Stimulated activated CD4-positive, alpha-beta T cell treated with anti-CD3 and anti-CD28 coated beads, Interleukin-12 subunit alpha, Interleukin-12 subunit beta, amount 100 ng/mL, for 4 hours (primary cell): ENCODE results near the gene SPARC.
"Not testable (repeated sequence)": the region's sequence is repeated elsewhere in the genome, so short reads cannot be mapped to it uniquely, and the experiment has no call there.

Source experiments
- DNase-seq: peaks from one replicate; pipeline ENCODE4 v3.0.0-alpha.2; 2020

Gene SPARC

GRCh38 chr5:151686674-151687407 is at the start of gene SPARC:
SPARC (minus strand) TSS chr5:151686915; CDS start chr5:151676188, 10,727 bp downstream.
- DNase-seq, result no peak

DNA sequence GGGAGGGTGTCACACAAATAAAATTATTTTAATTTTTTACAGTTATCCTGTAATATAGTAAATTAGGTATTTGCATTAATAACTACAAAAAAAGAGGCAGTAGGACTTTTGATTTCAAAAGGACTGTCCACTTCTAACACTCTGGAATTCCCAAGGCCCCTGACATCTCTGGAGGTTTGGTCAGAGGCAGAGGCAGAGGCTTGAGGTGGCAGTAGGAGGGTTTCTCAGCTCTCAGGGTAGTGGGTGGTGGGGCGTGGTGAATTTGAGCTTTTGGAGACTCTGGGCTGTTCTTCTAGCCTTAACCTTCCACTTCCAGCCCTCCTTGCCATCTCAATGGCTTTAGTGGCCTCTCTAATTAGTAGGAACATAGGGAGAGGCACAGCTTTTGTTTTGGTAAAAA is 48.9 kb upstream of the SPARC start:
- no peak for DNase-seq

- no peak for DNase-seq
Observed at GRCh38 chr5:151734064-151734408, 47.3 kb upstream of the SPARC start.

GRCh38 chr5:151733358-151734063 is 46.8 kb upstream of the SPARC start:
- DNase-seq, result no peak

- no peak for DNase-seq
Observed at GRCh38 chr5:151730381-151730780, 43.7 kb upstream of the SPARC start.

DNA sequence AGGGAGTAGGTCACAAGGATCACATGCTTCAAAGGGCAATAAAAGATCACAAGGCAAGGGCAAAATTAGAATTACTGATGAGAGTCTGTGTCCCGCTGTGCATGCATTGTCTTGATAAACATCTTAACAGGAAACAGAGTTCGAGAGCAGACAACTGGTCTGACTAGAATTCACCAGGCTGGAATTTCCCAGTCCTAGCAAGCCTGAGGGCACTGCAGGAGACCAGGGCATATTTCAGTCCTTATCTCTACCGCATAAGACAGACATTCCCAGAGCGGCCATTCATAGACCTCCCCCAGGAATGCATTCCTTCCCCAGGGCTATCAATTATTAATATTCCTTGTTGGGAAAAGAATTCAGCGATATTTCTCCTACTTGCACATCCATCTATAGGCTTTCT is 42.9 kb upstream of the SPARC start:
- not testable (repeated sequence) for DNase-seq

GRCh38 chr5:151724360-151724759 is 37.6 kb upstream of the SPARC start:
- DNase-seq, result no peak

DNA sequence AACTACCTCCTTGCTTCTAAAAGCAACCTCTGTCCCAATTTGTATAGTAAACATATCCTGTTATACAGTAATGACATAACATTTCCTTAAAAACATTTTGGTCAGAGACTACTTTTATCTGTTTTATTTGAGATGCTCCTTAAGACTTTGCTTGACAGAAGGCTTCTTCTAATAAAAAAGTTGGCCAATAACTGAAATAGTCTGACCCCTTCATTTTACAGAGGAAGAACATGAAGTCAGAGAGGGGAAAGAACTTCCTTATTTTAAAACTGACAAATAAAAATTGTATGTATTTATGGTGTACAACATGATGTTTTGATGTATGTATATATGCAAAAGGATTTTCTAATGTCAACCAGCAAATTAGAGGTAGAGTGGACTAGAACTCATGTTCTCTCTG is 35.8 kb upstream of the SPARC start:
- no peak for DNase-seq

DNA sequence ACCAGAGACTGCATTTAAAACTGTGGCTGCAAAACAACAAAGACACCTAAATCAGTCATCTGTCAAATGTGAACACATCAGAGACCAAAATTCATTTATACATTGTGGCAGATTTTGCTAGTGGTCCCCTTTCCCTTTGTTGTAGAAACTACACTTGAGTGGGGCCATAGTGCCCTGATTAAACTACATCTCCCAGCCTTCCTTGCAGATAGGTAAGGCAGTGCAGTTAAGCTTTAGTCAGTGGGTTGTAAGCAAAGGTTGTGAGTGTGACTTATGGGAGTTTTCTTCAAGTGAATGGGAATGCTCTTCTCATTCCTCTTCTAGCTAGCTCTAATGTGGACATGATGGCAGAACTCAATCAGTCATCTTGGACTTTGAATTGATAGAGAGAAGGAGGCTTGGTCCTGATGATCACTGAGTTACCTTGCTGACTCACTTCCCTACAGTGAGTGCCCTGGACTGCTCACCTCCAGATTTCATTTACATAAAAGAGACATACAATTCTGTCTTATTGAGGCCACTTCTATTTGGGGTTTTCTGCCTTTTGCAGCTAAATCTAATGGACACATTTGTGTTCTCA is 35.2 kb upstream of the SPARC start:
- no peak for DNase-seq

- DNase-seq, result no peak
Observed at GRCh38 chr5:151721087-151721646, 34.5 kb upstream of the SPARC start.

GRCh38 chr5:151720215-151720614 is 33.5 kb upstream of the SPARC start:
- no peak for DNase-seq

DNA sequence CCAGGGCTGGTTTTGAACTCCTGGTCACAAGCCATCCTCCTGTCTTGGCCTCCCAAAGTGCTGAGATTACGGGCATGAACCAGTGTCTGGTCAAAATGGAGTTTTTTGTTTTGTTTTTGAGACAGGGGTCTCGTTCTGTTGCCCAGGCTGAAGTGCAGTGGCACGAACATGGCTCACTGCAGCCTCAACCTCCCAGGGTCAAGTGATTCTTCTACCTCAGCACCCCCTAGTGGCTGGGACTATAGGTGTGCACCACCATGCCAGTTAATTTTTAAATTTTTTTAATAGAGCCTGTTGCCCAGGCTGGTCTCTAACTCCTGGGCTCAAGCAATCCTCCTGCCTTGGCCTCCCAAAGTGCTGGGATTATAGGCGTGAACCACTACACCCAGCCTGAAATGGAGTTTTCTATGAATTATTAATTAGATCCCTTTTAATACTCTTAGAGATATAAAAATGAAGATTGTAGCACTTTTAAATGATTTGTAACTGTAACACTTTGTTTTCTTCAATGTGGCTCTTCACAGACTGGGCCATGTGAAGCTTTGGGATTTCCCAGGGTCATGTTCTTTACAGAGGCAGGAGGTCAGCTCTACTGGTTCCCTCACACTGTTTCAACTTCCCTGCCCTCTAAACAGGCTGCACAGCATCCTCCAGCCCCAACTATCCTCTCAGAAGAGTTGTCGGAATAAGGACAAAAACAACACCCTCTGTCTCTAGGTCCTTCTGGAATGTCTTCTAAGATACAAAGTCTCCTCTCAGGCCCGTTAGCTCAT is 32.7 kb upstream of the SPARC start:
- no peak for DNase-seq

GRCh38 chr5:151718646-151719045 is 31.9 kb upstream of the SPARC start:
- DNase-seq, result no peak

DNA sequence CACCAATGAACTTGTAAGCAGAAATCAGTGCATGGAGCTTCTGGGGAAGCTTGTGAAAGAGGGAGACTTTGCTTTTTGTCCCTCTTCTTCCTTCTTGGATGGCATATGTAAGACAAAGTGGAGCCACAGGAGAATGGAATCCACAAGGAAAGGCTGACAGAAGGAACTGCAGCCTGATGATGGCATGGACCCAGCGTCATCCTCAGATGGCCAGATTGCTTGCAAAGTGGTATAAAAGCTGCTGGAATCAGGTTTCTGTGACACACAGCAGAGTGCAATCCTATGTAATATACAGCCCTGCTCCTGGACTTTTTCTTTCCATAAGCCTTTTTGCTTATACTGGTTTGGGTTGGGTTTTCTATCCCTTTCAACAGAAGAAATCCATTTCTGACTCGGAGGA is 31.4 kb upstream of the SPARC start:
- no peak for DNase-seq

- no peak for DNase-seq
Observed at GRCh38 chr5:151717416-151717815, 30.7 kb upstream of the SPARC start.

- DNase-seq, result no peak
Observed at GRCh38 chr5:151709109-151709735, 22.5 kb upstream of the SPARC start.

GRCh38 chr5:151708126-151708525 is 21.4 kb upstream of the SPARC start:
- no peak for DNase-seq

GRCh38 chr5:151707567-151707966 is 20.9 kb upstream of the SPARC start:
- DNase-seq, result no peak

DNA sequence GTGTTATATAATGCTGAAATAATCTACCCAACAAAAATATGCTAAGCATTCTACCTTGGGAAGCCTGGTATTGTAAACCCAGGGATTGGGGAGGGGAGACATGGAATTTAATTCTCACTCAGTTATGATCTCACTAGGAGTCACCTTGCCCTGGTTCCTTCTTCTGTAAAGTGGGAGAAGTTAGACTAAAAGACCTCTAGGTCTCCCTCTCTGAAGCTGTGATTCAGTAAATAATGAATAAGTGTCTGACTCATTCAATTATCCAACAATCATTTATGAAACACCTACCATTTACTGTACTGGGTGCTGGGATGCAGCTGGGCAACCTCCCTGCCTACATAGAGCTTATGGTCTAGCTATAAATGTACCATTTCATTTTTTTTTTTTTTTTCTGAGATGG is 20.2 kb upstream of the SPARC start:
- DNase-seq, result no peak

GRCh38 chr5:151703780-151704179 is 17.1 kb upstream of the SPARC start:
- DNase-seq, result no peak

DNA sequence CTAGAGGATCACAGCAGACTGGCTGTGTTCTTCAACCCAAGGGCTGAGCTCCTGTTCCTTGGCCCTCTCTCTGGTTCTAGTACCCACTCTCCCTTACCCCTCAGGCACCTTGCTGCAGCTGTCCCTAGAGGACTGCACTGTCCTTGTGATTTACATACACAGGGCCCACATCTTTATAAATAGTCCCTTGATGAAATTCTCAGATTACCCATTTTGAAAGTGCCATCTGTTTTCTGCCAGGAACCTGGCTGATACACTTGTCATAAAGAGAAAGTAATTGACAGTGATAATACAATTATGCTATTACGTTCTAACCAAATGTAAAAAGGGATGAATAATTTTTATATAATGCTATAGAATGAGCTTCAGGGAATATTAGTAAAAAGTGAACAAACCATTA is 16.5 kb upstream of the SPARC start:
- no peak for DNase-seq

DNA sequence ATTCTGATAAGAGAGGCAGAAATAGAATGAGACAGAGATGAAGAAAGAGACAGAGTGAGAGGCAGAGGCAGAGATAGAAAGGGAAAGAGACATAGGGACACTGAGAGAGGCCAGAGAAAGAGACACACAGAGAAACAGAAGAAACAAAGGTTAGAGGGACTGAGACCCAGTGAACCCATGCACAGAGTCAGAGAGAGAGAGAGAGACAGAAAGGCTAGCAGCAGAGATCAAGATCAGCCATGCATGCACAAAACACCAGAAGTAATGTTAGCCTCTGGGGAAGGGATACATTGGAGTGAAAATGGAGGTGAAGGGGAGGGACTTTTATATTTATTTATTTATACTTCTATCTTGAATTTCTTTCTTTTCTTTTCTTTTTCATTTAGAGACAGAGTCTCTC is 14.1 kb upstream of the SPARC start:
- DNase-seq, result no peak

DNA sequence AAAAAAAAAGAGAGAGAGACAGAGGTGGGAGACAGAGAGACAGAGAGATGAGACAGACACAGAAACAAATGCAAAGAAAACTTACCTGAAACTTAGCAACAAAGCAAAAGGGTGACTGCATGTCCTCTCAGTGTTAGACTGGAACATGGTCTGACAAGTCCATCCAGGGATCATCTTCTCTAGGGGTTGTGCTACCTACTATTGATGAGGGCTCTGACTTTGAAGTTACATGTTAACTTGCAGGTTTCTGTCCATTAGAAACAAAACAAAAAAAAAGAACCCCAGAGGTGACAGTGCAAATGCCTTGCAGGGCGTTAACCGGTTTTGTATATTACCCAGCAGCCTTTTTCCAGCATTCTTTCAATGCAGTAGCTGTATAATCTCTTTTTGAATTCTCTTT is 13.6 kb upstream of the SPARC start:
- DNase-seq, result no peak
